ENCODE measurements around the gene PDE4D. TPM values are rescaled to one million over a fixed set of nuclear protein-coding genes. Genes with fewer than 3 reads are reported as not detected.

Gene PDE4D
- total RNA-seq, 1 experiment from 2014 or later: 2.4 TPM

DNA sequence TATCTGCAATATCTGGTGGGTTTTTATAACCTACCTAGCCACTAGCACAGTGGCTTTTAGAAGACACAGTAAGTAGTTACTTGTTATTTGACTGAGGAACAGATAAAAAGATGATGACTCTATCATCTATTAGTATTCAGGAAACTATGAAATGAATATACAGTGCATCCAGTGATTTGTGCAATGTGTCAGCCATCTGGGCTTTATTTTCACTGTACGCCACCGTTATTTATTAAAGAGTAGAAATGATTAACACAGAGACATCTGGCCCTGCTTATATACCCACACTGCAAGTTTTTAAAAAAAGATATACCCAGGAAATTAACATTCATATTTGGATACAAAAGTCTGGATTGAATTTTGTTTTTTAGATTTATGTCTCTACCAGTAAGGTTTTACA is 408.4 kb downstream of the PDE4D start:
- ChIA-PET CTCF (no interaction called here), POLR2A (no interaction called here)
- no peak overlapping the region for H3K4me3 ChIP-seq (ENCODE audit: low read depth in 2 of 2, low read length in 2 of 2)
- H3K36me3 ChIP-seq (ENCODE audit: control insufficient read depth, insufficient read depth, low read length): no peaks in the 10 kb centered on the region
- intact Hi-C loops (cut with micrococcal nuclease; ENCODE audit: unreplicated experiment): no loop called here
- H3K27me3 ChIP-seq (ENCODE audit: control insufficient read depth, insufficient read depth, low read length): no peaks in the 10 kb centered on the region
- in situ Hi-C loops (cut with HindIII; ENCODE audit: low pct_unique_long_range_greater_than_20kb, low sequenced_read_pairs): no loop called here
- no peak for TF ChIP-seq TCF7L2 (IDR thresholded peaks at IDR 0.05; ENCODE audit: low read depth, low read length)
- no peak for TF ChIP-seq CTCF (IDR thresholded peaks at IDR 0.05)
- no peak for TF ChIP-seq POLR2AphosphoS5 (IDR thresholded peaks at IDR 0.05; ENCODE audit: low read depth, low read length)
- TF ChIP-seq, protein P1, sequence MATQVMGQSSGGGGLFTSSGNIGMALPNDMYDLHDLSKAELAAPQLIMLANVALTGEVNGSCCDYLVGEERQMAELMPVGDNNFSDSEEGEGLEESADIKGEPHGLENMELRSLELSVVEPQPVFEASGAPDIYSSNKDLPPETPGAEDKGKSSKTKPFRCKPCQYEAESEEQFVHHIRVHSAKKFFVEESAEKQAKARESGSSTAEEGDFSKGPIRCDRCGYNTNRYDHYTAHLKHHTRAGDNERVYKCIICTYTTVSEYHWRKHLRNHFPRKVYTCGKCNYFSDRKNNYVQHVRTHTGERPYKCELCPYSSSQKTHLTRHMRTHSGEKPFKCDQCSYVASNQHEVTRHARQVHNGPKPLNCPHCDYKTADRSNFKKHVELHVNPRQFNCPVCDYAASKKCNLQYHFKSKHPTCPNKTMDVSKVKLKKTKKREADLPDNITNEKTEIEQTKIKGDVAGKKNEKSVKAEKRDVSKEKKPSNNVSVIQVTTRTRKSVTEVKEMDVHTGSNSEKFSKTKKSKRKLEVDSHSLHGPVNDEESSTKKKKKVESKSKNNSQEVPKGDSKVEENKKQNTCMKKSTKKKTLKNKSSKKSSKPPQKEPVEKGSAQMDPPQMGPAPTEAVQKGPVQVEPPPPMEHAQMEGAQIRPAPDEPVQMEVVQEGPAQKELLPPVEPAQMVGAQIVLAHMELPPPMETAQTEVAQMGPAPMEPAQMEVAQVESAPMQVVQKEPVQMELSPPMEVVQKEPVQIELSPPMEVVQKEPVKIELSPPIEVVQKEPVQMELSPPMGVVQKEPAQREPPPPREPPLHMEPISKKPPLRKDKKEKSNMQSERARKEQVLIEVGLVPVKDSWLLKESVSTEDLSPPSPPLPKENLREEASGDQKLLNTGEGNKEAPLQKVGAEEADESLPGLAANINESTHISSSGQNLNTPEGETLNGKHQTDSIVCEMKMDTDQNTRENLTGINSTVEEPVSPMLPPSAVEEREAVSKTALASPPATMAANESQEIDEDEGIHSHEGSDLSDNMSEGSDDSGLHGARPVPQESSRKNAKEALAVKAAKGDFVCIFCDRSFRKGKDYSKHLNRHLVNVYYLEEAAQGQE (IDR thresholded peaks at IDR 0.05; ENCODE audit: insufficient read depth in 1 of 2, low read depth in 2 of 2, low read length in 1 of 2): no peak
- no peak for TF ChIP-seq SIN3A (IDR thresholded peaks at IDR 0.05; ENCODE audit: borderline replicate concordance, insufficient read depth, low read depth, low read length)
- H3K4me1 ChIP-seq (ENCODE audit: control insufficient read depth, insufficient read depth, low read length): no peaks in the 10 kb centered on the region
- DNase-seq (ENCODE audit: low read depth, low spot score) (no peak), ATAC-seq (no peak)
- no TSS peak for BruUV-seq (replicated peaks)
- no peaks in the 10 kb centered on the region for H3K9me3 ChIP-seq (ENCODE audit: control insufficient read depth, insufficient read depth, low read depth, low read length)
- no peak overlapping the region for H3K27ac ChIP-seq (ENCODE audit: low read length)

GRCh38 chr5:59484618-59485017 is 408.9 kb downstream of the PDE4D start:
- CTCF ChIA-PET: no interaction called here
- Histone ChIP-seq H3K27ac (ENCODE audit: low read length) (no peak overlapping the region), H3K27me3 (ENCODE audit: control insufficient read depth, insufficient read depth, low read length) (no peaks in the 10 kb centered on the region), H3K4me3 (ENCODE audit: low read depth in 2 of 2, low read length in 2 of 2) (no peak overlapping the region), H3K9me3 (ENCODE audit: control insufficient read depth, insufficient read depth, low read depth, low read length) (no peaks in the 10 kb centered on the region), H3K36me3 (ENCODE audit: control insufficient read depth, insufficient read depth, low read length) (no peaks in the 10 kb centered on the region), H3K4me1 (ENCODE audit: control insufficient read depth, insufficient read depth, low read length) (no peaks in the 10 kb centered on the region)
- DNase-seq (ENCODE audit: low read depth, low spot score) (no peak), ATAC-seq (no peak)
- POLR2A ChIA-PET: no interaction called here
- intact Hi-C loops (cut with micrococcal nuclease; ENCODE audit: unreplicated experiment) (no loop called here), in situ Hi-C loops (cut with HindIII; ENCODE audit: low pct_unique_long_range_greater_than_20kb, low sequenced_read_pairs) (no loop called here)
- TF ChIP-seq SIN3A (IDR thresholded peaks at IDR 0.05; ENCODE audit: borderline replicate concordance, insufficient read depth, low read depth, low read length): no peak
- TF ChIP-seq, protein P1 (IDR thresholded peaks at IDR 0.05; ENCODE audit: insufficient read depth in 1 of 2, low read depth in 2 of 2, low read length in 1 of 2): no peak
- TF ChIP-seq CTCF (IDR thresholded peaks at IDR 0.05): no peak
- no peak for TF ChIP-seq POLR2AphosphoS5 (IDR thresholded peaks at IDR 0.05; ENCODE audit: low read depth, low read length)
- no peak for TF ChIP-seq TCF7L2 (IDR thresholded peaks at IDR 0.05; ENCODE audit: low read depth, low read length)
- no TSS peak for BruUV-seq (replicated peaks)
